Measurements from ENCODE around the gene MMP25.
A peak's percentile ranks its signal among the peaks of the same experiment; 100 is the strongest.
"Not testable (repeated sequence)": the region's sequence is repeated elsewhere in the genome, so short reads cannot be mapped to it uniquely, and the experiment has no call there.

Gene MMP25

GRCh38 chr16:3056336-3057180 is 10.2 kb downstream of the MMP25 start:
- DNase-seq (ENCODE audit: low read depth in 2 of 2), result no peak

- no peak for DNase-seq (ENCODE audit: low read depth in 2 of 2)
These were observed 11.1 kb downstream of the MMP25 start for GRCh38 chr16:3057181-3058138.

DNA sequence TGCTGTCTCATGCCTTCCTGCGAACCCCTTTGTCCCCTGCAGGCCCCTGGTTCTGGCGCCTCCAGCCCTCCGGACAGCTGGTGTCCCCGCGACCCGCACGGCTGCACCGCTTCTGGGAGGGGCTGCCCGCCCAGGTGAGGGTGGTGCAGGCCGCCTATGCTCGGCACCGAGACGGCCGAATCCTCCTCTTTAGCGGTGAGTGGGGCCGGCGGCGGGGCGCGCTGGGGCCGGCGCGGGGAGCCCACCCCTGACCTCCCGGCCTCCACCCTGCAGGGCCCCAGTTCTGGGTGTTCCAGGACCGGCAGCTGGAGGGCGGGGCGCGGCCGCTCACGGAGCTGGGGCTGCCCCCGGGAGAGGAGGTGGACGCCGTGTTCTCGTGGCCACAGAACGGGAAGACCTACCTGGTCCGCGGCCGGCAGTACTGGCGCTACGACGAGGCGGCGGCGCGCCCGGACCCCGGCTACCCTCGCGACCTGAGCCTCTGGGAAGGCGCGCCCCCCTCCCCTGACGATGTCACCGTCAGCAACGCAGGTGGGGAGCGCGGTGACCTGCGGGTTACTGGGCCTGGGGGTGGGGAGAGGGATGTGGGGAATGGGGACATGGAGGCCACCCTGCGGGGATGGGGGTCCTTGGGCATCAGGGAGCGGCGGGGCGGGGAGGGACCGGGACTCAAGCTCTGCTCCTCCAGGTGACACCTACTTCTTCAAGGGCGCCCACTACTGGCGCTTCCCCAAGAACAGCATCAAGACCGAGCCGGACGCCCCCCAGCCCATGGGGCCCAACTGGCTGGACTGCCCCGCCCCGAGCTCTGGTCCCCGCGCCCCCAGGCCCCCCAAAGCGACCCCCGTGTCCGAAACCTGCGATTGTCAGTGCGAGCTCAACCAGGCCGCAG is 12.0 kb downstream of the MMP25 start:
- no peak for DNase-seq (ENCODE audit: low read depth in 2 of 2)

- DNase-seq (ENCODE audit: low read depth in 2 of 2), result peak; percentile 72 to 79
These were observed 12.8 kb downstream of the MMP25 start for GRCh38 chr16:3059041-3059722.

- DNase-seq (ENCODE audit: low read depth in 2 of 2), result no peak
These were observed 13.4 kb downstream of the MMP25 start for GRCh38 chr16:3059723-3060242.

DNA sequence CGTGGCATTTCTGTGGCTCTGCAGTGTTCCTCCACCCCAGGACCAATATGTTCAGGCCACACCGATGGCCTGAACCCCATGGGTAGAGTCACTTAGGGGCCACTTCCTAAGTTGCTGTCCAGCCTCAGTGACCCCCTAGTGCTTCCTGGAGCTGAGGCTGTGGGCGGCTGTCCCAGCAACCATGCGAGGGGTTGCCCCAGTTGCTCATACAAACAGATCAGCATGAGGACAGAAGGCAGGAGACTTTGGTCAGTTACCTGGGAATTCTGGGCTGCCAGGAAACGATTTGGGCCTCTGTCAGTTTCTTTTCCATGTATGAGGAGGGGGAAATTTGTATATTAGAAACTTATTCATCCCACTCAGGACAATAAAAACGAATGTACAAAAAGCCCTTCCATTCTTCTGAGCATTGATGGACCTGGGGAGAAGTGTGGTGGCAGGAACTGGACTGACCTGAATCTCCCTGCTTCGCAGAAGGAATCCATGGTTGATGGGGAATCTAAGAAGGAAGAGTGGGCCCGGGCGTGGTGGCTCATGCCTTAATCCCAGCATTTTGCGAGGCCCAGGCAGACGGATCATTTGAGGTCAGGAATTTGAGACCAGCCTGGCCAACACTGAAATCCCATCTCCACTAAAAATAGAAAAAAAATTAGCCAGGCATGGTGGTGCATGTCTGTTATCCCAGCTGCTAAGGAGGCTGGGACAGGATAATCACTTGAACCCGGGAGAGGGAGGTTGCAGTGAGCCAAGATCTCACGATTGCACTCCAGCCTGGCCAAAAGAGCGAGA is 14.2 kb downstream of the MMP25 start:
- no peak for DNase-seq (ENCODE audit: low read depth in 2 of 2)

DNA sequence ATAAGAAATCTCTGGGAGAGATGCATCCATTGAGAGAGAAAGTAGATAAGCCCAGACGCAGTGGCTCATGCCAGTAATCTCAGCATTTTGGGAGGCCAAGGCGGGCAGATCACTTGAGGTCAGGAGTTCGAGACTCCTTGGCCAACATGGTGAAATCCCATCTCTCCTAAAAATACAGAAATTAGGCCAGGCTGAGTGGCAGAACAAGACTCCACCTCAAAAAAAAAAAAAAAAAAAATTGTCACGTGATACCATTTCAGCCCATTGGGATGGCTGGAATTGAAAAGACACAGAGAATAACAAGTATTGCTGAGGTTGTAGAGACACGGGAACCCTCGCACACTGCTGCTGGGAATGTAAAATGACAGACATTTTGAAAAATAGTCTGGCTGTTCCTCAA is 16.2 kb downstream of the MMP25 start:
- DNase-seq (ENCODE audit: low read depth in 2 of 2), result no peak

DNA sequence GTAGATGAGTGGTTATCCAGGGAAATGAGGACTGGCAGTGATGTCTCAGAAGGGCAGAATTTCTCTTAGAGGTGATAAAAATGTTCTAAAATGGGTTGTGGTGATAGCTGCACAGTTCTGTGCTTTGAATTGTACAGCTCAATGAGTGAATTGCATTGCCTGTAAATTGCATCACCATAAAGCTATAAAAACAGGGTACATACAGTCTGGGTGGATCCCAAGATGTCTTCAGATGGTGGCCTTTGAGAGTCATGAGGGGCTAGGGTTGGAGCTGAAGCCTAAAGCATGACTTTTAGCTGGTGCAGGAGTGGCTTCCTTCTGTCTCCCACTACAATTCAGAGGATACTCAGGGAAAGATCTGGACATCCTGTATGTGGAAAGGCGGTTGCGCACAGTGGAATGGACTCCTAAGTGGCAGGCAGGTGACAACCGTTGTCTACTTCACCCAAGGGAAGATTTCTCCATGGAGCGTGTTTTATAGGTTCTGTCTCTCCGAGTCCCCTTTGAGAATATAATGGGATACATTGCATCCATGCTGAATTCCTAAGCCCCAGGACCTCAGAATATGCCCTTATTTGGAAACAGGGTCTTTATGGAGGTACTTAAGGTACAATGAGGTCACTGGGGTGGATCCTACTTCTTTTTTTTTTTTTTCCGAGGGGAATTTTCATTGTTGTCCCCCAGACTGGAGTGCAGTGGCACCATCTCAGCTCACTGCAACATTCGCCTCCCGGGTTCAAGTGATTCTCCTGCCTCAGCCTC is 17.4 kb downstream of the MMP25 start:
- DNase-seq (ENCODE audit: low read depth in 2 of 2), result no peak

DNA sequence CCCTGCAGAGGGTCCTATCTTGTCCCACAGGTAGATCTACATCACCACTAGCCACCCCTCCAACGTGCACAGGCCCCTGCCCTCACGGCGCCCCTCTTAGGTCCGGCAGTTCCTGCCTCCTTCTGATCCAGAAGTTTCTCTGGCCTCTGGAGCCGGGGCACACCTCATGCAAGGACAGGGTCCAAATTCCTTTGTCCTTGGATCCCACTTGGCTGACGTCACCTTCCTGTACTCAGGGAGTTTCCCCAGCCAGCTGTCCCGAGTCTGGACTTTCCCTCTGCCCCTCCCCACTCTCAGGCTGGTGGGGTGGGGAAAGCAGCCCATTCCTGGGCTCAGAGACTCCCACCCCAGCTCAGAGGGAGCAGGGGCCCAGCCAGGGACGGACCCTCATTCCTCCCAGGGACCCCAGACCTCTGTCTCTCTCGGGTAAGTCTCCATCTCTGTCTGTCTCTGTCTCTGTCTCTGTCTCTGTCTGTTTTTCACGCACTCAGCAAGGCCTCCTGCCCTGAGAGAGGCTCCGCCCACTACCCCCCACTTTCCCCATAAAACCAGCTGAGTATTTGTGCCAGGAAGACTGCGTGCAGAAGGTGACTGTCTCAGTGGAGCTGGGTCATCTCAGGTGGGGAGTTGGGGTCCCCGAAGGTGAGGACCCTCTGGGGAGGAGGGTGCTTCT is 18.8 kb downstream of the MMP25 start, which contains the start of gene IL32:
TSS of gene IL32 (plus strand) at position 572 of the 673 bp plus-strand sequence. CDS start 172 bp downstream, outside the sequence.
- peak in 1 of 2 experiments; percentile 74 for DNase-seq (ENCODE audit: low read depth in 2 of 2)

GRCh38 chr16:3065742-3066439 is 19.5 kb downstream of the MMP25 start:
- DNase-seq (ENCODE audit: low read depth in 2 of 2), result no peak

DNA sequence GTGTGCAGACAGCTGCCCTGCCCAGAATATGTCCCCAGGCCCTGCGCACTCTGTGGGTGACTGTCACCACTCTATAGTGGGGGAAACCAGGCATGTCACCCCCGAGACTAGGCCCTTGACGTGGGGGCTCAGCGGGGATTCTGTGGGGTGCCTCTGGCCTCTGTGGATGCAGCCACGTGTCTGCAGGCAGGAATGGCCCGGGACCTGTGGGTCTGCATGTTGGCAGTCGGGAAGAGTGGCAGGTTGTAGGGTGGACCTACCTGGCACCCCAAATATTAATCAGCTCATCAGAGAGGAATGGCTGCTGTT is 20.0 kb downstream of the MMP25 start:
- no peak for DNase-seq (ENCODE audit: low read depth in 2 of 2)

DNA sequence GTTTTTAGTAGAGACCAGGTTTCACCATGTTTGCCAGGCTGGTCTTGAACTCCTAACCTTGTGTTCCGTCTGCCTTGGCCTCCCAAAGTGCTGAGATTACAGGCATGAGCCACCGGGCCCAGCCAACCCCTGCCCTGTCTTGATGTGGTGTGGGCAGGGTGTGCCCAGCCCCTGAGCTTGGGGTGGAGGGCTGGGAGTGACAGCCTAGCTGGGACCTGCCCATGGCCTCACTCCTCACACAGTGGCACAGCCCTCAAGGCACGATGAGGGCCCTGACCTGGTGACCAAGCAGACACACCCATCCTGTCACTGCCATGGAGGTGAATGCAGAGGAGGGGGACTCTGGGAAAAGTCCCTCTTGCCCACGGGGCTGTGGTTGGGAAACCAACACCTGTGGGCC is 22.1 kb downstream of the MMP25 start:
- no peak for DNase-seq (ENCODE audit: low read depth in 2 of 2)

GRCh38 chr16:3069146-3069545 is 22.8 kb downstream of the MMP25 start:
- DNase-seq (ENCODE audit: low read depth in 2 of 2), result not testable (repeated sequence)

DNA sequence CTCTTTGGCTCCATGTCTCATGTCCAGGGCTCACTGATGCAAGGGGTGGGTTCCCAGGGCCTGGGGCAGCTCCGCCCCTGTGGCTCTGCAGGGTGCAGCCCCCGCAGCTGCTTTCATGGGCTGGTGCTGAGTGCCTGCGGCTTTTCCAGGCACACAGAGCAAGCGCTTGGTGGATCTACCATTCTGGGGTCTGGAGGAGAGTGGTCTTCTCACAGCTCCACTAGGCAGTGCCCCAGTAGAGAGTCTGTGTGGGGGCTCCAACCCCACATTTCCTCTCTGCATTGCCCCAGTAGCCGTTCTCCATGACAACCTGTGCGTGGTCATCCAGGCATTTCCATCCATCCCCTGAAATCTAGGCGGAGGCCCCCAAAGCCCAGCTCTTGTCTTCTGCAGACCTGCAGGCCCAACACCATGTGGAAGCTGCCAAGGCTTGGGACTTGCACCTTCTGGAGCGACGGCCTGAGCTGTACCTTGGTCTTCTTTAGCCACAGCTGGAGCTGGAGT is 24.3 kb downstream of the MMP25 start:
- DNase-seq (ENCODE audit: low read depth in 2 of 2), result no peak

DNA sequence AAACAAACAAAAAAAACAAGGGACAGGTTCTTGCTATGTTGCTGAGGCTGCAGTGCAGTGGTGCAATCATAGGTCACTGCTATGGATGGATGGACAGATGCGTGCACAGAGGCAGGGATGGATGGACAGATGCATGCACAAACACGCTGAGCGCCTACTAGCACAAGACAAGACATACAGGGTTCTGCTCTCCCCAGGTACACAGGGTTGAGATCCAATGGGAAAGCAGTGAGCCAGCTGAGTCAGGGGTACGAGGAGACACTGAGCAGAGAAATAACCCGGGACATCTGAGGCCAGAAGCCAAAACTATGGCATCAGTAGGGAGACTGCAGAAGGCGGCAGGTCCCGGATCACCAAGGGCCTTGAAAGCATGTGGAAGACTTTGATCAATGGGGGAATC is 25.3 kb downstream of the MMP25 start:
- DNase-seq (ENCODE audit: low read depth in 2 of 2), result no peak

DNA sequence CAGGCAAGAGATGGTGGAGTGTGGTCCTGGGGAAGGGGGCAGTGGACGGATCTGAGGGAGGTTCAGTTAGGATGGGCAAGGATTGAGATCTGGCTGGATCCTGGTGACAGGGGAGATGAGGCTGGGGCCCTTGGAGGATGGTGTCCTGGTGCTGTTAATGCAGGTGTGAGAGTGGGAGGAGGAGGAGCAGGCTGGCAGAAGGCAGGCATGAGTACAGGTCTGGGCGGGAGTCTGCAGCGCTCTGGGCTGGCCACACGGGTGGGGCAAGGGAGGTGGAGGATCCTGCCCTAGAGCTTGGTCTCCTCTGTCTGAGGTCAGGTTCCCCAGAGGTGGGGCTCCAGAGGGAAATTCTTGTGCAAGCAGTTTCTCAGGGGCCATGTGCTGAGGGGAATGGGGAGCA is 25.8 kb downstream of the MMP25 start:
- DNase-seq (ENCODE audit: low read depth in 2 of 2), result not testable (repeated sequence)

- not testable (repeated sequence) for DNase-seq (ENCODE audit: low read depth in 2 of 2)
These were observed 26.4 kb downstream of the MMP25 start for GRCh38 chr16:3072576-3073263.

Data from stimulated activated CD4-positive, alpha-beta T cell treated with anti-CD3 and anti-CD28 coated beads, Interleukin-12 subunit alpha, Interleukin-12 subunit beta, amount 100 ng/mL, for 24 hours (primary cell).